Measurements from ENCODE around the gene CHST15. TPM values are rescaled to one million over a fixed set of nuclear protein-coding genes. Genes with fewer than 3 reads are reported as not detected.

Gene CHST15
- total and polyA plus RNA-seq, 2 donors from 2014 or later: 2.8 to 39.7 TPM

DNA sequence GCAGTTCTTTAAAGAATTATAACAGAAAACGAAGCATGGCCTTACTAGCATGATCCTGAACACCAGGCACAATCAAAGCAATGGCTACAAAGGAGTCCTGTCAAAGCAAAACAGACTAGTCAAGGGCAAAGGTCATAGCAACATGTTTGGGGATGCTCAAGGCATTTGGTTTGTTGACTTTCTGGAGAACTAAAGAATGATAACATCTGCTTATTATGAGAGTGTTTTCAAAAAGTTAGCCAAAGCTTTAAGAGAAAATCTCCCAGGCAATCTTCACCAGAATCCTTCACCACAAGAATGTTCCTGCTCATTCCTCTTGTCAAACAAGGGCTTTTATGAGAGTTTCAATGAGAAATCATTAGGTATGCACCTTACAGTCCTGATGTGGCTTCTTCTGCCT is 106.7 kb downstream of the CHST15 start:
- peaks cover 7% of the 10 kb centered on the region for H3K27me3 ChIP-seq (ENCODE audit: control insufficient read depth, insufficient read depth, low read length)
- intact Hi-C loops (cut with DNase I): no loop called here
- H3K4me3 ChIP-seq (ENCODE audit: low read length in 3 of 3): no peak overlapping the region
- H3K27ac ChIP-seq (ENCODE audit: low read depth in 2 of 2, low read length in 2 of 2): no peak overlapping the region
- H3K9me3 ChIP-seq (ENCODE audit: control insufficient read depth in 2 of 3, insufficient read depth in 1 of 3, low read length in 3 of 3): peaks cover 0 to 7% (median 0%) of the 10 kb centered on the region in 3 donors
- no peak overlapping the region for H3K9ac ChIP-seq (ENCODE audit: low read length in 3 of 3)
- H3K4me1 ChIP-seq (ENCODE audit: control insufficient read depth in 2 of 3, insufficient read depth in 2 of 3, low read depth in 1 of 3, low read length in 3 of 3): no peaks in the 10 kb centered on the region
- TF ChIP-seq, protein P1, sequence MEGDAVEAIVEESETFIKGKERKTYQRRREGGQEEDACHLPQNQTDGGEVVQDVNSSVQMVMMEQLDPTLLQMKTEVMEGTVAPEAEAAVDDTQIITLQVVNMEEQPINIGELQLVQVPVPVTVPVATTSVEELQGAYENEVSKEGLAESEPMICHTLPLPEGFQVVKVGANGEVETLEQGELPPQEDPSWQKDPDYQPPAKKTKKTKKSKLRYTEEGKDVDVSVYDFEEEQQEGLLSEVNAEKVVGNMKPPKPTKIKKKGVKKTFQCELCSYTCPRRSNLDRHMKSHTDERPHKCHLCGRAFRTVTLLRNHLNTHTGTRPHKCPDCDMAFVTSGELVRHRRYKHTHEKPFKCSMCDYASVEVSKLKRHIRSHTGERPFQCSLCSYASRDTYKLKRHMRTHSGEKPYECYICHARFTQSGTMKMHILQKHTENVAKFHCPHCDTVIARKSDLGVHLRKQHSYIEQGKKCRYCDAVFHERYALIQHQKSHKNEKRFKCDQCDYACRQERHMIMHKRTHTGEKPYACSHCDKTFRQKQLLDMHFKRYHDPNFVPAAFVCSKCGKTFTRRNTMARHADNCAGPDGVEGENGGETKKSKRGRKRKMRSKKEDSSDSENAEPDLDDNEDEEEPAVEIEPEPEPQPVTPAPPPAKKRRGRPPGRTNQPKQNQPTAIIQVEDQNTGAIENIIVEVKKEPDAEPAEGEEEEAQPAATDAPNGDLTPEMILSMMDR (IDR thresholded peaks at IDR 0.05; ENCODE audit: borderline replicate concordance, extremely low read depth, insufficient read depth): no peak
- no peaks in the 10 kb centered on the region for H3K36me3 ChIP-seq (ENCODE audit: control insufficient read depth in 2 of 3, insufficient read depth in 3 of 3, low read length in 3 of 3)
- FAIRE-seq (no peak), DNase-seq (no peak)

DNA sequence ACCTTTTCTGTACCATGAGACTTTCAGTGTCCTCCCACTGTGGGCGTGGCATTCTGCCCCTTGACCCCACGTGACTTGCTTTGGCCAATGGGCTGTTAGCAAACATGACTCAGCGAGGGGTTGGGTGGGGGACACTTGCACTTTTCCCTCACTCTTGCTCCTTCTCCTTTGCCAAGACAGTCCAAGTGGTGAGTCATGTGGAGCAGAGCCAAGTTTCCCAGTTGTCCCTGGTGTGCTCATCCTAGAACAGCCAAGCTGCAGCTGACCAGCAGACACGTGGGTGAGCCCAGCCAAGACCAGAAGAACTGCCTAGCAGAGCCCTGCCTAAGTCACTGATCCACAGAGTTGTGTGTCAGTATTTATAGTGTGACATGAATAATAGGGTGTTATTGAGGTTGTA is 119.0 kb downstream of the CHST15 start:
- Histone ChIP-seq H3K36me3 (ENCODE audit: control insufficient read depth in 2 of 3, insufficient read depth in 3 of 3, low read length in 3 of 3) (no peaks in the 10 kb centered on the region), H3K4me1 (ENCODE audit: control insufficient read depth in 2 of 3, insufficient read depth in 2 of 3, low read depth in 1 of 3, low read length in 3 of 3) (no peaks in the 10 kb centered on the region), H3K27me3 (ENCODE audit: control insufficient read depth, insufficient read depth, low read length) (peaks cover 22% of the 10 kb centered on the region), H3K9me3 (ENCODE audit: control insufficient read depth in 2 of 3, insufficient read depth in 1 of 3, low read length in 3 of 3) (peaks cover 0 to 7% (median 2%) of the 10 kb centered on the region in 3 donors), H3K27ac (ENCODE audit: low read depth in 2 of 2, low read length in 2 of 2) (no peak overlapping the region), H3K9ac (ENCODE audit: low read length in 3 of 3) (no peak overlapping the region), H3K4me3 (ENCODE audit: low read length in 3 of 3) (no peak overlapping the region)
- FAIRE-seq: no peak
- TF ChIP-seq, protein P1 (IDR thresholded peaks at IDR 0.05; ENCODE audit: borderline replicate concordance, extremely low read depth, insufficient read depth): no peak
- peak in 1 of 5 donors; percentile 41 for DNase-seq
- intact Hi-C loops (cut with DNase I): no loop called here

DNA sequence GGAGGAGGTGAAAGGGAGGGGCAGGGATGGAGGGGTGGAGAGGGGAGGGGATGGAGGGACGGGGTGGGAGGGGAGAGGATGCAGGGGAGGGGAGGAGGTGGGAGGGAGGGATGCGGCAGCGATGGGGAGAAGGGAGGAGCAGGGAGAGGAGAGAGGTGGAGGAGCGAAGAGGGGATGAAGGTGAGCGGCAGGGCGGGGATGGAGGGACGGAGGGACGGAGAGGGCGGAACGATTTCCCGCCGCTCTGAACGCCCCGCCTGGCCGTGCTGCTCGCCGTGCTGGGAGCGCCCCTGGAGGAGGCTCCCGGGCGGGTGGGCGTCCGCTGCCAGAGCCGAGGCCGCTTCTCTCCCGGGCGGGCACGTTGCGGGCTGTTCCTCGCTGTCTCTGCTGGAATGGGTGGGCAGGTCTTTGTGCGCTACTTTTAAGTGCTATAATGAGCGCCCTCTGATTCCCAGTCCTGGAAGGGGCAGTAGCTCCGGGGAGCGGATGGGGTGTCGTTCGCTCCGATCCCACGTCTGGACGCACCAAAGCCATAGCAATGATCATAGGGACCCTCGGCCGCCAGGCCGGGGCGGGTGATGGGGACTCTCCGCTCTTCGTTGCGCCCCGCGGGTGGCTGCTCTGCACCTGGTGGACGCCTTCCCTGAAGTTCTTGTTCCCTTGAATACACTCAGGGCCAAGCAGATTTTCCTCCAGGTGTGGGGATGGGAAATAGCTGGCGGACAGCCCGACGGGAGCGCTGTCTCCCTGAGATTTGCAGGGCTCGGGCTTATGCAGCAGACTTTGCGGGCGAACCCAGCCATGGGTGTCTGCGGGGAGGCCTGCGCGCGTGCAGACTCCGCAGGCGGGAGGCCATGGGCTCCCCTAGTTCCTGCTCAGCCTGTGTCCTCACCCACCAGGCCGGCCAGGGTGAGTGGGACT is 120.7 kb downstream of the CHST15 start:
- TF ChIP-seq, protein P1 (IDR thresholded peaks at IDR 0.05; ENCODE audit: borderline replicate concordance, extremely low read depth, insufficient read depth): no peak
- H3K27me3 ChIP-seq (ENCODE audit: control insufficient read depth, insufficient read depth, low read length): peaks cover 21% of the 10 kb centered on the region
- H3K9ac ChIP-seq (ENCODE audit: low read length in 3 of 3): no peak overlapping the region
- no peak overlapping the region for H3K27ac ChIP-seq (ENCODE audit: low read depth in 2 of 2, low read length in 2 of 2)
- H3K9me3 ChIP-seq (ENCODE audit: control insufficient read depth in 2 of 3, insufficient read depth in 1 of 3, low read length in 3 of 3): peaks cover 0 to 7% (median 2%) of the 10 kb centered on the region in 3 donors
- intact Hi-C loops (cut with DNase I): no loop called here
- DNase-seq: peak in 4 of 5 donors; percentile 29 to 68 (median 42)
- no peak for FAIRE-seq
- no peak overlapping the region for H3K4me3 ChIP-seq (ENCODE audit: low read length in 3 of 3)
- no peaks in the 10 kb centered on the region for H3K36me3 ChIP-seq (ENCODE audit: control insufficient read depth in 2 of 3, insufficient read depth in 3 of 3, low read length in 3 of 3)
- H3K4me1 ChIP-seq (ENCODE audit: control insufficient read depth in 2 of 3, insufficient read depth in 2 of 3, low read depth in 1 of 3, low read length in 3 of 3): no peaks in the 10 kb centered on the region
